MCF 10A (cell line): ENCODE results near the gene PFDN2. TPM values are rescaled to one million over a fixed set of nuclear protein-coding genes. Genes with fewer than 3 reads are reported as not detected.

Experiments used
- BruUV-seq: library from RNA; stranded (reverse); fragments of 400-500 nt; replicated peaks from 2 replicates; lab custom pipeline; 2021; lab: Mats Ljungman, UMichigan
- CTCF ChIA-PET: fragments of 300-600 bp; sonication (Branson Sonifier 250); formaldehyde crosslinking; extraction: SDS; loops from one replicate; lab custom pipeline; 2021; ENCODE audit warnings: antibody characterized with exemption, inconsistent platforms; lab: Yijun Ruan, JAX
- POLR2A ChIA-PET: fragments of 300-600, 350-650 bp; sonication (Branson Sonifier 250); formaldehyde crosslinking; extraction: SDS; loops from one replicate; lab custom pipeline; 2020; ENCODE audit warnings: antibody characterized with exemption, inconsistent platforms; lab: Yijun Ruan, JAX
- DNase-seq: peaks from one replicate; pipeline ENCODE4 v3.0.0-alpha.2; 2018; ENCODE audit not compliant: unreplicated experiment
- H3K27ac Mint-ChIP-seq: one replicate; pipeline ENCODE4 v1.8.0; 2022; ENCODE audit warnings: mild to moderate bottlenecking, low read depth, mixed read lengths; ENCODE audit not compliant: unreplicated experiment
- H3K27me3 Mint-ChIP-seq: one replicate; pipeline ENCODE4 v1.8.0; 2022; ENCODE audit warnings: mixed read lengths; ENCODE audit not compliant: insufficient read depth, unreplicated experiment
- H3K36me3 Mint-ChIP-seq: one replicate; pipeline ENCODE4 v1.8.0; 2022; ENCODE audit warnings: mild to moderate bottlenecking, moderate library complexity, mixed read lengths; ENCODE audit not compliant: insufficient read depth, unreplicated experiment
- H3K4me1 Mint-ChIP-seq: one replicate; pipeline ENCODE4 v1.8.0; 2022; ENCODE audit warnings: mixed read lengths; ENCODE audit not compliant: insufficient read depth, unreplicated experiment
- H3K4me3 Mint-ChIP-seq: one replicate; pipeline ENCODE4 v1.8.0; 2022; ENCODE audit warnings: mild to moderate bottlenecking, moderate library complexity, mixed read lengths; ENCODE audit not compliant: unreplicated experiment
- H3K9me3 Mint-ChIP-seq: one replicate; pipeline ENCODE4 v1.8.0; 2022; ENCODE audit warnings: mixed read lengths; ENCODE audit not compliant: unreplicated experiment
- intact Hi-C: fragments of 100-400 bp; cut with micrococcal nuclease; formaldehyde crosslinking; loops from 2 replicates; pipeline ENCODE4 v1.14.1; 2022
- total RNA-seq: library from RNA; stranded (reverse); gene quantifications from 2 replicates; pipeline ENCODE4 v1.2.3, GENCODE V29; 2022
- TF ChIP-seq, protein P1 (sequence below): fragments of 200-600 bp; IDR thresholded peaks from one replicate; pipeline ENCODE4 v1.8.0; 2022; ENCODE audit warnings: antibody characterized with exemption, mild to moderate bottlenecking; ENCODE audit not compliant: unreplicated experiment

PFDN2 gene
- total RNA-seq, 1 experiment from 2014 or later: 514 TPM

DNA sequence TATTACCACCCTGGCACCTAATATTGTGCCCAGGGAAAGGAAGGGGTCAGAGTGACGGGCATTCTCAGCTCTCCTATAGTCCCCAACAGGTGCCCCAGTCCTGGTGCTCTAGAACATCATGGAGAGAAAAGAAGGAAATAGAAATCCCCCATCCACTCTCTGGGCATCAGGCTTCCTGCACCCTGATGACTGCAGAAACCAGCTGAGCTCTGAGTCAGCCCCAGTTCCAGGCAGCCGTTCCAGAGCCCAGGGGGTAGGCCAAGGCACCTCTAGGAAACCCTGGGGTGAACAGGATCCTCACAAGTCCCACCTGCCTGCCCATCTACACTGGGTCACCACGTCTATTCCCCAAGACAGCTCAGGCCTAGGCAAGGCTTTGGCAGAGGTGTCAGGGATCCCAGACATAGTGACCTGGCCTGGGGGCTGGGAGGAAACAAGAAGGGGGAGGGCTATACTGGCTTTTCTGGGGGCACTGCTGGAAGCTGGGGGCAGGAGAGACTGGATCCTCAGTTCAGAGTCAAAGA, 29.2 kb downstream of the PFDN2 start:
- CTCF ChIA-PET: interaction anchor here (0.6 to 6.5 kb wide), 8 partner anchors 8 to 64 kb away, joined by 3 to 80 read pairs (median 3); partner anchors contain the start of genes KLHDC9 and USF1
- Mint-ChIP-seq H3K9me3 (no peaks in the 10 kb centered on the region), H3K36me3 (peaks cover 6% of the 10 kb centered on the region), H3K27me3 (no peaks in the 10 kb centered on the region), H3K4me1 (peaks cover 50% of the 10 kb centered on the region), H3K4me3 (no peak overlapping the region), H3K27ac (no peak overlapping the region)
- no TSS peak for BruUV-seq
- intact Hi-C loops: loop anchor here (10.0 kb wide), 1 partner anchor 744 kb away; the partner anchor contains the start of genes COPA and NCSTN
- POLR2A ChIA-PET: interaction anchor here (1.1 to 1.4 kb wide), 3 partner anchors 9 to 70 kb away, joined by 3 to 5 read pairs (median 3); no protein-coding TSS in a partner anchor
- TF ChIP-seq, protein P1, sequence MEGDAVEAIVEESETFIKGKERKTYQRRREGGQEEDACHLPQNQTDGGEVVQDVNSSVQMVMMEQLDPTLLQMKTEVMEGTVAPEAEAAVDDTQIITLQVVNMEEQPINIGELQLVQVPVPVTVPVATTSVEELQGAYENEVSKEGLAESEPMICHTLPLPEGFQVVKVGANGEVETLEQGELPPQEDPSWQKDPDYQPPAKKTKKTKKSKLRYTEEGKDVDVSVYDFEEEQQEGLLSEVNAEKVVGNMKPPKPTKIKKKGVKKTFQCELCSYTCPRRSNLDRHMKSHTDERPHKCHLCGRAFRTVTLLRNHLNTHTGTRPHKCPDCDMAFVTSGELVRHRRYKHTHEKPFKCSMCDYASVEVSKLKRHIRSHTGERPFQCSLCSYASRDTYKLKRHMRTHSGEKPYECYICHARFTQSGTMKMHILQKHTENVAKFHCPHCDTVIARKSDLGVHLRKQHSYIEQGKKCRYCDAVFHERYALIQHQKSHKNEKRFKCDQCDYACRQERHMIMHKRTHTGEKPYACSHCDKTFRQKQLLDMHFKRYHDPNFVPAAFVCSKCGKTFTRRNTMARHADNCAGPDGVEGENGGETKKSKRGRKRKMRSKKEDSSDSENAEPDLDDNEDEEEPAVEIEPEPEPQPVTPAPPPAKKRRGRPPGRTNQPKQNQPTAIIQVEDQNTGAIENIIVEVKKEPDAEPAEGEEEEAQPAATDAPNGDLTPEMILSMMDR: no peak
- peak; percentile 42 for DNase-seq

DNA sequence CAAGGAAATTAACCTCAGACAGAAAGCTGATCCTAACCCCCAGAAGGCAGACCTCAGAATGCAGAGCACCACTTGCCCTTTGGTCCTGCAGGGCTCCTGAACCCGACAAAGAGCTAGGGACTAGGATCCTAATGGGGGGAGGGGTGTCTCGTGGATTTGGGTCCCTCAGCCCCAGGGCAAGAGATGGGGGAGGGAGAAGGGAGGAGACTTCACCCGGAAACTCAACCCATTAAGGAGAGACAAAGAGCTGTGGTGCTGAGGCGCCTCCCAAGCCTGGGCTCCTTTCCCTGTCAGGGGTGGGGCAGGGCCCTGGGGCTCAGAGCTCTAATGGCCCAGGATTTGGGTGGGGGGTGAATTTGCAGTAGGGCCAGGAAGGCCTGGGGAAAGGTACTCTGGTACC, 31.4 kb downstream of the PFDN2 start:
- no peaks in the 10 kb centered on the region for H3K27me3 Mint-ChIP-seq
- H3K9me3 Mint-ChIP-seq: no peaks in the 10 kb centered on the region
- ChIA-PET POLR2A (interaction anchor here (0.7 to 2.3 kb wide), 9 partner anchors 9 to 75 kb away, joined by 3 to 10 read pairs (median 4); partner anchors contain the start of genes NIT1, PFDN2 and USF1), CTCF (interaction anchor here (0.5 to 7.0 kb wide), 9 partner anchors 11 to 663 kb away, joined by 3 to 80 read pairs (median 4); partner anchors contain the start of genes ARHGAP30, DUSP12, KLHDC9 and USF1)
- TF ChIP-seq, protein P1: no peak
- intact Hi-C loops: loop anchor here (10.0 kb wide), 1 partner anchor 742 kb away; the partner anchor contains the start of genes COPA and NCSTN
- H3K4me1 Mint-ChIP-seq: peaks cover 60% of the 10 kb centered on the region
- peaks cover 6% of the 10 kb centered on the region for H3K36me3 Mint-ChIP-seq
- DNase-seq: no peak
- no TSS peak for BruUV-seq
- no peak overlapping the region for H3K4me3 Mint-ChIP-seq
- peak overlapping the region; percentile 17 for H3K27ac Mint-ChIP-seq

DNA sequence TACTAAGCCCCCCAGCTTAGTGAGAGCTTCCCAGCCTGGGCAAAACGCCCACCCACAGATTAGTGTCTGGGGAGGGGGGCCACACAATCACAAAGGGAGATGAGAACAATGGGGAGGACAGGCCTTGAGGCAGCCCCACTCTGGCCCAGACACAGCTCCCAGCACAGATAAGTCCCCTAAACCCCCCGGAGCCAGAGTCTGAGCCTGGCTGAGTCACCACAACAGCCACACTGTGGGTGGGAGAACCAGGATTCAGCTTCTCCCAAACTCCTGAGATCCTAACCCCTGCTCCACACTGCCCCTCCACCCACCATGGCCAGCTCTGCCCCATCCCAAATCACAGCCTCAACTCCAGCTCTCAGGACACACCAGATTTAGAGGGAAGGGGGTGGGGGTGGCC, 32.7 kb downstream of the PFDN2 start:
- no TSS peak for BruUV-seq
- Mint-ChIP-seq H3K36me3 (peaks cover 6% of the 10 kb centered on the region), H3K27me3 (no peaks in the 10 kb centered on the region), H3K27ac (peak overlapping the region; percentile 17), H3K4me1 (peaks cover 73% of the 10 kb centered on the region), H3K9me3 (no peaks in the 10 kb centered on the region), H3K4me3 (no peak overlapping the region)
- CTCF ChIA-PET: interaction anchor here (0.6 to 7.0 kb wide), 9 partner anchors 12 to 1326 kb away, joined by 3 to 80 read pairs (median 4); partner anchors contain the start of gene KLHDC9
- TF ChIP-seq, protein P1: no peak
- POLR2A ChIA-PET: interaction anchor here (0.5 to 3.4 kb wide), 5 partner anchors 10 to 81 kb away, joined by 3 to 29 read pairs (median 10); partner anchors contain the start of gene F11R
- intact Hi-C loops: loop anchor here (10.0 kb wide), 1 partner anchor 740 kb away; the partner anchor contains the start of genes COPA and NCSTN
- no peak for DNase-seq

DNA sequence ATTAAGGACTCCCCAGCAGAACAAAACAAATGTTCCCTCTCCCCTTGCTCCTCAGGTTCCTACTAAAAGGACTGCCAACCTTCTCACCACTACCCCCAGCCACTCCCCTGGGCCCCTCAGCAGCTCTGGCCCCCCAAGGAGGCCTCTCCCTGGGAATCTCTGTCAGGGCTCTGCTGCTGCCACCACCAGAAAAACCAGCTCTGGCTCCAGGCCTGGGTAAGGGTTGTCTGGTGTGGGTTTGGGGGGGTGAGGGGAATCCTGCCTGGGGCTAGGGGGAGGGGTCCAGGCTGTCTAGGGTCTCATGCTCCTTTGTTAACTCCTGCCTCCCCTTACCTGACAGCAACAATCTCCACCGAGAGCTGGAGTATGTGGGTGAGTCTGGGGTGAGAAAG, 33.2 kb downstream of the PFDN2 start:
- TF ChIP-seq, protein P1: no peak
- ChIA-PET CTCF (interaction anchor here (0.5 to 7.0 kb wide), 8 partner anchors 11 to 133 kb away, joined by 3 to 80 read pairs (median 6); partner anchors contain the start of gene KLHDC9), POLR2A (interaction anchor here (0.7 to 3.4 kb wide), 5 partner anchors 9 to 234 kb away, joined by 3 to 29 read pairs (median 14); partner anchors contain the start of genes F11R and USF1)
- H3K27ac Mint-ChIP-seq: peak overlapping the region; percentile 17
- H3K9me3 Mint-ChIP-seq: no peaks in the 10 kb centered on the region
- BruUV-seq: no TSS peak
- peaks cover 76% of the 10 kb centered on the region for H3K4me1 Mint-ChIP-seq
- no peak for DNase-seq
- peaks cover 6% of the 10 kb centered on the region for H3K36me3 Mint-ChIP-seq
- intact Hi-C loops: loop anchor here (10.0 kb wide), 1 partner anchor 740 kb away; the partner anchor contains the start of genes COPA and NCSTN
- no peaks in the 10 kb centered on the region for H3K27me3 Mint-ChIP-seq
- no peak overlapping the region for H3K4me3 Mint-ChIP-seq
